Epidermal melanocyte (primary cell): ENCODE measurements around the gene EMX2.
"Not testable (repeated sequence)": the region's sequence is repeated elsewhere in the genome, so short reads cannot be mapped to it uniquely, and the experiment has no call there.

Experiments used
- DNase-seq: peaks from one replicate; pipeline ENCODE4 v3.0.0; 2011; ENCODE audit warnings: low spot score; ENCODE audit not compliant: insufficient read length

Gene EMX2

DNA sequence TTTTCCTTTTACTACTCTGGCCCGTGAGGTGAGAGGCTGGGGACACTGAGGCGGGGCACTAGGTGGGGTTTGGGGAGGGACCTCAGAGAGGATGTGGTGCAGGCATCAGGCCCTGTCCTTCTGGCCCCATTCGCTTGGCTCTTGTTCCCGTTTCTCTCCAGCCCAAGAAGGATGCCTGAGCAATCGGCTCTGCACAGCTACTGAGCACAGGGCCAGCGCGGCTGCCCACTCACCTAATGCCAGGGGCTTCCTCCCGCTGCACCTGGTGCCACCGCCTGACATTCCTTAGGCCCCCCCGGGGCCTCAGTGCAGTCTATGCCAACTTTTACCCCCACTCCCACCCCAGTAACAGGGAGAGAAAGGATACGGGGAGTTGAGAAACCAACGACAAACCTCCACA, 12.5 kb downstream of the EMX2 start:
- no peak for DNase-seq

DNA sequence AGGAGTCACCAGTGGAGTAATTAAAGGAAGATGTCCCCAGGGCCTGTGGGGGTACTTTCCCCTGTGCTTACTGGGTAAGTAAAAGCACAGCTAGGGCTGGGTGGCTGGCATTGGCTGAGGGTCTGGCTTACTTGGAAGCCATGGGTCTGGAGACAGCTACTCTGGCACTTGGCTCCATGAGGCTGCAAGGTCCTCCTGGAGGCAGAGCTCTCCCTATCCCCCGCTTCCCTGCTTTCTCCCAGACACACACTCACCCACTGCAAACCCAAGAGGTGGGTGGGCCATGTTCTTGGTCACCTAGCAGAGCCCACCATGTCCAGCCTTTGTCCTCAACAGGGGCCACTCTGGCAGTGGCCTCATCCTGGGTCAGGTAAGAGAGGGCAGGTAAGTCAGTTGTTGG, 13.3 kb downstream of the EMX2 start:
- DNase-seq = no peak

GRCh38 chr10:117556356-117556755, 13.8 kb downstream of the EMX2 start:
- no peak for DNase-seq

DNA sequence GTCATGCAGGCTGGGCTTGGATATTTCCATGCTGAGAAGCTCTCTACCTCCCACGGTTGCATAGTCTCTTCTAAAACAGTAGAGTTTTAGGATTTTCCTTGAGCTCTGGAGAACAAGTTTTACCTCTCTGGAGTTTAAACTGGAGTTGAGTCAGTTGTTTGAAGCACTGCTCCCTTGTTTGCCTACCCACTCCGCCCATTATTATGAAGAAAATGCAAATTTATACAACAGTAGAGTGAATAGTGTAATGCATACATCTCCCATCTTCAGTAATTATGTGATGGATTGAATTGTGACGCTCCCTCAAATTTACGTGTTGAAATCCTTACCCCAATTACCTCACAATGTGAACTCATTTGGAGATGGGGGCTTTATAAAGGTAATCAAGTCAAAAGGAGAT, 17.2 kb downstream of the EMX2 start:
- no peak for DNase-seq

DNA sequence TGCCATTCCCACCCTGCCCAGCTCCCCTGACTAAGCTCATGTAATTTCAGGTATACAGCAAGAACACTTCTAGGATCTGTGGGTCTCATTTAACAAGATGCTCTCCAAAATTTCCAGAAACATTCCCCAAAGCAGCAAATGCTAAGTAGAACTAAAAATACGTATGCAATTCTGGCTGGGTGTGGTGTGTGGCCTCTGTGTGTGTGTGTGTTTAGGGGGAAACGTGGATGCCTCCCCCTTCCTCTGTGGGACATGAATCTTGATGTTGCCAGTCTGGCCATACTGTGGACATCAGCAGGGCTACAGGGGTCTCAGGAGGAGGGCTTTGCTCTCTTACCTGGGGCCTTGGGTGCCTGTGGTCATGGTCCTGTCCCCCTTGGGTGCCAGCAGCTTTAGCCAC, 18.4 kb downstream of the EMX2 start:
- DNase-seq = no peak

- no peak for DNase-seq
Observed at GRCh38 chr10:117562220-117562619, 19.7 kb downstream of the EMX2 start.

DNA sequence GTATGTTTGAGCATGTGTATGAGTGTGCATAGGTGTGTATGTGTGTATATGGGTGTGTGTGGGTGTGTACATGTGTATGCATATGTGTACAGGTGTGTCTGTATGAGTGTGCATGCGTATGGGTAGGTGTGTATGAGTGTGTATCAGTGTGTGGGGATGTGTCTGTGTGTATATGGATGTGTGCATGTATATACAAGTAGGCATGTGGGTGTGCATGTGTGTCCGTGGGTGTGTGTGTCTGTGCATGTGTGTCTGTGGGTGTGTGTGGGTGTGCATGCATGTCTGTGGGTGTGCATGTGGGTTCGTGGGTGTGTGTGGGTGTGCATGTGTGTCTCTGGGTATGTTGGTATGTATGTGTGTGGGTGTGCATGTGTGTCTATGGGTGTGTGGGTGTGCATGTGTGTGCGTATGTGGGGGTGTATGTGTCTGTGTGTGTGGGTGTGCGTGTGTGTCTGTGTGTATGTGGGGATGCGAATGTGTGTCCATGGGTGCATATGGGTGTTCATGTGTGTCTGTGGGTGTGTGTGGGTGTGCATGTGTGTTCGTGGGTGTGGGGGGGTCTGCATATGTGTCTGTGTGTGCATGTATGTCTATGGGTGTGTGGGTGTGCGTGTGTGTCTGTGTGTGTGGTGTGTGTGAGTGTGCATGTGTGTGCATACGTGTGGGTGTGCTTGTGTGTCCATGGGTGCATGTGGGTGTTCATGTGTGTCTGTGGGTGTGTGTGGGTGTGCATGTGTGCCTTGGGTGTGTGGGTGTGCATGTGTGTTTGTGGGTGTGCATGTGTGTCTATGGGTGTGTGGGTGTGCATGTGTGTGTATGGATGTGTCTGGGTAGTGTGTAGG, 20.6 kb downstream of the EMX2 start:
- no peak for DNase-seq

- DNase-seq = no peak
Observed at GRCh38 chr10:117563780-117564179, 21.2 kb downstream of the EMX2 start.

DNA sequence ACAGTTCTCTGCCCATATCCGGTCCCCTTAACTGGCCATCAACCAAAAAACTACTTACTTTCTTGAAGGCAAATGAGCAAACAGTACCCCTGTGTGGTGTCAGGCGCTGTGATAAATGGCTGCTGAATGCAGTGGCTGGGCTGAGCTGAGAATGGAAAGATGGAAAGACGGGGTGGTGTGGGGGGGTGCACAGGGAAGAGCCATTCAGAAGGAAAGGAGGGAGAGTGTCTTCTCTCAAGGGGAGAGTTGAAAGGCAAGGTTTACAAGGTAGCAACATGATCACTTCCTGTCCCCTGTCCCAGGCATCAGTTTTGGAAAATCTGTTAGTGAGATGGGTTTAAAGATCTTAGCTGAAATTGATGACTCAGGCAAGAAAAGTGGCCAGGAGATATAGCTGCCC, 22.5 kb downstream of the EMX2 start:
- DNase-seq = no peak

GRCh38 chr10:117568334-117568733, 25.8 kb downstream of the EMX2 start:
- no peak for DNase-seq

GRCh38 chr10:117569610-117570390, 27.3 kb downstream of the EMX2 start:
- no peak for DNase-seq

DNA sequence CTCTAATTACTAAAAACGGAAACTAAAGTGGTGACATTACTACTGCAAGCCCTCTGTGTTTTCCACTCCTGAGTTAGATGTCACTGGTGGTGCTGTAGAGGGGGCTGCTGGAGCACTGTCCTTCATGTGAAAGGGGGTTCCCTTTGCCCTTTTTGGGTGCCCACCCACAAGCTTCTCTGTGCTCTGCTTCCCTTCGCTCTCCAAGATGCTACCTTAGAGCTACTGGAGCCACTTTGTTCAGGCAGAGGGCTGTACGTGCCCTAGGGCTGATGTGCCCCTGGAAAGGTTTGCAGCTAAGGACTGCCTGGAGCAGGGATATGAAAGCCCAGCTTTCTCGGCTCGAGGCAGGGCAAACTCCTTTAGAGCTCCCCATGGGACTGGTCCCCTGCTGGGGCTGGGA, 28.3 kb downstream of the EMX2 start:
- no peak for DNase-seq

DNA sequence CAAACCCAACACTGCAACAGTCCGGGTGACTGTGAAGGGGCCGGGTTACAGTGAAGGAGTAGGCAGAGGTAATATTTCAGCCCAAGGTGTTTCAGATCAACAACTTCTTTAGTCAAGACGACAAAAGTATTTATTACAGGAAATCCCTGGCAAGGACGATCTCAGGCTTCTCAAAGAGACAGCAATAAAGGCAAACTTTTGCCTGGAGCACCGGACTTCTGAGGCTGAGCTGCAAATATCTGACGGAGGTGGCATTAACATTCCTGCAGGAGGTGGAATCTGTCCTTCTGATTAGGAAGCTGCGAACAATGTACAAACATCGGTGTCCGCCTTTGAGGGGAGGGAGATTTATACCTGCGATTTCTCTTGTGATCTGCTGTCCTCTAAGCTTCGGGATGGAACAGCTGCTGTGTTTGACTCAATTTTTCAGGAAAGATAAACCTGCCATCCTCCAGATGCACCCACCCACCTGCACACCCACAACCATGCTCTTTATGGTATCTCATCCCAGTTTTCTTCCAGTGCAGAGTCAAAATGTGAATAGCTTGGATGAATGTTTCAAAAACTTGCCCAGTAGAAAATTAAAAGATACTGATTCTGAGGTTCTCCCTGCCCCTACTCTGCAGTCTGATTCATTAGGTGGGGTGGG, 32.1 kb downstream of the EMX2 start:
- no peak for DNase-seq

DNA sequence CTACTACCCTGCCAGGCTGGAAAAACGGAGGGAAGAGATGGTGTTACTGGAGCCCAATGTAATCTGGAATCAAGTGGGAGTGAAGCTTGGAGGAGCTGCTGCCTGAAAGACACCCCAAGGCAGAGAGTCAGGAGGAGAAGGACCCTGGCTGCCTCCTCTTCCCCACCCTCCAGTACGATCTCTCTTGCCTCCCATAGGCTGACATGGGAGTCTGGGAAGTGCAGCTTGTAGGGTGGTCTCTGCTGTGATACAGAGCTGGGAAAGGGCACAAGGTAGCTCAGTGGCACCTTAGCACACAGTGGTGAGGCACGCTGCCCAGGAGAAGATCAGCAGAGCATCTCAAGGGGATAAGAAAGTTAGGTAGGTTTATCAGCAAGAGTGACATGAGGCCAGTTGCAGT, 35.9 kb downstream of the EMX2 start:
- no peak for DNase-seq

- DNase-seq = no peak
Observed at GRCh38 chr10:117578999-117579590, 36.5 kb downstream of the EMX2 start.

DNA sequence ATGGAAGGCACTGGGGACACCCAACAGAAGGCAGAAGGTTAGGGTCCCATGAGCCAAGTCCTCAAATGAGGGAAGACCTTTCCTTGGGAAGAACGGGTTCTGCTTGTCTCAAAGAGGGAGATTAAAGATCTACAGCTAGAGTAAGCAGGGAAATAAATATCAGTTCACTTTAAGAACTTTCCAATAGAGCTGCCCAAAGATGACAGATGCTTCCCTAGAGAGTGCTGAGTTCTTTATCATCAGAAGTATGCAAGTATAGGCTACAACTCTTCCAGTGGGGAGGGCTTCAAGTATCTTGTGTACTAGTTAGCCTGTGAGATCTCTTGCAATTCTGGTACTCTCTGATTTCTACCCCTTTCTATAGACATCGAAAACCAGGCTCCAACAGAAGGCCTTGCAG, 39.4 kb downstream of the EMX2 start:
- DNase-seq = no peak

GRCh38 chr10:117584831-117585230, 42.3 kb downstream of the EMX2 start:
- DNase-seq = not testable (repeated sequence)

DNA sequence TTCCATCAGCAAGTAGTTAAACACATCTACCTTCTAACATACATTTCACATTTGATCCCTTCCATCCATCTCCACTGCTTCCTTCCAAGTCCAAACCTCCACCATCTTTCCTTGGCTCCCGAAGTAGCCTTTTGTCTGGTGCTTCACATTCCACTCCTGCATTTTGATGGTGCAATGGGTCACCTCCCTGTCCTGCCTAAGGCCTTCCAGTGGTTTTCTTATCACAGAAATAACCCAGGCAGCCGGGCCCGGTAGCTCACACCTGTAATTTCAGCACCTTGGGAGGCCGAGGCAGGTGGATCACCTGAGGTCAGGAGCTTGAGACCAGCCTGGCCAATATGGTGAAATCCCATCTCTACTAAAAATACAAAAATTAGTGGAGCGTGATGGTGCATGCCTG, 44.5 kb downstream of the EMX2 start:
- no peak for DNase-seq

DNA sequence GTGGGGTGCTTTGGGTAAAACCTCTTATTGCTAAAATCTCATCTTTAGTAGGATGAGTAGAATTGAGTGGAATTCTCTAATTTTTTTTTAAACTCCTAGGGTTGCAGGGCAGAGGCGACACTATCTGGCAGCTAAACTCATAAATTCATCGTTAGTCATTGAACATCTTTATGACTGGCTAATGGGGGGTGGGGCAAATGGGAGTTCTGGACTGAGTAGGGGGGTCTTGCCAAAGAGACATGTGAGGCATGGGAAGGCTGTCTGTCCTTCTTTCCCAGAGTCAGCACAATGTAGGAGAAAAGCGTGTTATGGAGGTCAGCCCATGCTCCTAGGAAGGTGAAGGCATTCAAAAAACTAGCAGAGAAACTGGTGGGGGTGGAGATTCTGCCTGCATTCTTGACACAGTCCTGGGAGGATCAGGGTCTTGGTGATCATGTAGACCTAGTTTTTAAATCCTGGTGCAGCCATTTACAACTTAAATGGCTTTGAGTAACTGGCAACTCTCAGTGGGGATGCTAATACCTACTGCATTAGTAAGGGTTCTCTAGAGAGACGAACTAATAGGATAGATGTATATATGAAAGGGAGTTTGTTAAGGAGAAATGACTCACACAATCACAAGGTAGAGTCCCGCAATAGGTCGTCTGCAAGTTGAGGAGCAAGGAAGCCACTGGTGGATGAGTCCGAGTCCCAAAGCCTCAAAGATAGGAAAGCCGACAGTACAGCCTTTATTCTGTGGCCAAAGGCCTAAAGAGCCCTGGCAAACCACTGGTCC, 47.7 kb downstream of the EMX2 start:
- no peak for DNase-seq

DNA sequence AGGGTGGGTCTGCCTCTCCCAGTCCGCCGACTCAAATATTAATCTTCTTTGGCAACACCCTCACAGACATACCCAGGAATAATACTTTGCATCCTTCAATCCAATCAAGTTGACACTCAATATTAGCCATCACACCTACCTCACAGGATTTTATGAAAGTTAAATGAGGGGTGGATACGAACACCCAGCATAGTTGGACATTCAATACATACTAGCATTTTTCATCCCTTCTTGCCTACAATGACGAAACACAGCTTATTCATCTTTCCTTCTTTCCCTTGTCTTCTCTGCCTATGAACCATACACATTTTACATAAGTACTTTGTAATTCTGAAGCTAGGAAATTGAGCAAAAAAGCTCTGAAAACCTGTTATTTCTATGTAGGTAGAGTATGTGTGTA, 48.5 kb downstream of the EMX2 start:
- no peak for DNase-seq

- DNase-seq = no peak
Observed at GRCh38 chr10:117594722-117595121, 52.2 kb downstream of the EMX2 start.
